Fibroblast of skin of abdomen (primary cell): ENCODE data around the gene PTCD1.

Source experiments
- DNase-seq: peaks from one replicate; pipeline ENCODE4 v3.0.0-alpha.2; 2013

PTCD1 gene

GRCh38 chr7:99368750-99369389 is 69.7 kb downstream of the PTCD1 start:
- no peak for DNase-seq
